NCI-H1436 (cell line): ENCODE measurements around the gene LMTK3.

Experiments
- DNase-seq: peaks from one replicate; lab custom pipeline; 2025; lab: John Stamatoyannopoulos, UW

The LMTK3 gene

DNA sequence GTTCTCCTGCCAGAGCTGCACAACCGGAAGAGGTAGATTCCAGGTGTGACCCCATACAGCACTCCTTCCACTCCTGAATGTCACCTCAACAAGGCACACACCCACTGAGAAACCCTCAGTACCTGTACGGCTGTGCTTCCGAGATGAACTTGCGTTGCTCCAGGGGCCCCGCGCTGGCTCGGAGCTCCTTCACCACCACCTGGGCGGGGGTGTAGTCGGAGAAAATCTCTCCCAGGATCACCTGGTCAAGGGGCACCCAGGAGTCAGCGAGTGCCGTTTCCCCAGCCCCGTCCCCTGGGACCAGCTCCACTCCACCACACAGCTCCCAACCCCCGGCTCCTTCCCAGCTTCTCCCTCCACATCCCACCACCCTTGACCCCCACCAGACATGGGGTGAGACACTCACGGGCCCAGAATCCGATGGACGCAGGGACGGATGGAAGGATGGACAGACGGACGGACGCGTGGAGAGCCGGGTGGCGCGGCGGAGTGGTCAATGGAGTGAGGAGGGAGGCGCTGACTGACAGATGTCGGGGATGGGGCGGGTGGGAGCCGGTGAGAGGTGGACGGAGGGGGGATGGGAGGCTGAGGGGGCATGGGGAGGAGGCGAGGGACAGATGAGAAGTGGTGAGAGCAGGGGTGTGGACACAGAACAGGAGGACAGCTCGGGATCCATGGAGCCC is 2.8 kb downstream of the LMTK3 start:
- DNase-seq = no peak

DNA sequence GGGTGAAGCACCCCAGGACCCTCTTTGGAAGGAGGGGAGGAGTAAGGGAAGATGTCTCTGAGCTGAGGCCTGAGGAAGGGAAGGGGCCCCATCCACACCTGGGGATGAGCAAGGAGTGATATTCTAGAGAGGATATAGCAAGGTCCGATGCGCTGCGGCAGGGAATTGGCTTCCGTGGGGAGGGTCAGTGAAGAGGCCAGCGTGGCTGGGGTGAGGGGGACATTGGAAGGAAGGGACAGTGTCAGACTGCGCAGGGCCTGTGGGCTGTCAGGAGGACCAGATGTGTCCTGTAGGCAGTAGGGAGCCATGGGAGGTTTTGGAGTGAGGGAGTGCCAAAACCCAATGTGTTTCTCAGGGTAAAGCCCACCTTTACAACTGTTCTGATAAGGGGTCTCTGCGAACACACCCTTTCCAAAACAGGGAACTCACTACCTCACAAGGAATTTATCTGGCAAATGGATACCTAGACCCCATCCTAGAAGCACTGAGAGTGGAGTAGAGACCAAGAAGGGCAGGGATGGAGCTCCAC is 3.7 kb downstream of the LMTK3 start:
- DNase-seq = no peak

- peak; percentile 69 for DNase-seq
Measured at GRCh38 chr19:48506138-48506733, 5.4 kb downstream of the LMTK3 start.

- no peak for DNase-seq
Measured at GRCh38 chr19:48502350-48503018, 9.2 kb downstream of the LMTK3 start.

DNA sequence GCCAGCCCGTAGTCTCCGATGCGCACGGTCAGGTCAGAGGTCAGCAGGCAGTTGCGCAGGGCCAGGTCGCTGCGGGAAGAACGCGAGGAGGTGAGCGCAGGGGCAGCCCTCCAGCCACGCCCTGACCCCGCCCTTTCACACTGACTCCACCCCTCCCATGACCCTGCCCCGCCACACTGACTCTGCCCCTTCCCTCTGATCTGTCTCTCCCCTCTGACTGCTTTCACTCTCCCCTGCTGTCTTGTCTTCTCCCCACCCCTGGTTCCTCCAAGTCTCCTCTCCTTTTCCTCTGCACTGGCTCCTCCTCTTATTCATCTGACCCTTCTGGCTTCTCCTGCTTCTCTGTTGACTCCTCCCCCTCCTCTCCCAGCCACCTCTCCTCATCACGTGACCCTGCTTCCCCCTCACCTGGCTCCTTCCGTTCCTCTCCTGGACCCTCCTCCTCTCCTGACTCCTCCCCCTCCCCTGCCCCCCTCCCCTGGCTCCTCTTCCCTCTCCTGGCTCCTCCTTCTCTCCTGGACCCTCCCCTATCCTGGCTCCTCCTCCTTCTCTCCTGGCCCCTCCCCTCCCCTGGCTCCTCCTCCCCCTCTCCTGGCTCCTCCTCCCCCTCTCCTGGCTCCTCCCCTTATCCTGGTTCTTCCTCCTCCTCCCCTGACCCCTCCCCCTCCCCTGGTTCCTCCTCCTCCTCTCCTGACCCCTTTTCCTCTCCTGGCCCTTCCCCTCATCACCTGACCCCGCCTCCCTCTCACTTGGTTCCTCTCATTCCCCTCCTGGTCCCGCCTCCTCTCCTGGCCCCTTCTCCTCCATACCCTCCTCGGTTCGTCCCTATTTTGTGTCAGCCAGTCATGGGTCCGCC is 9.9 kb downstream of the LMTK3 start:
- DNase-seq = peak; percentile 100

GRCh38 chr19:48500830-48501493 is 10.7 kb downstream of the LMTK3 start:
- no peak for DNase-seq

GRCh38 chr19:48499316-48500090 is 12.1 kb downstream of the LMTK3 start:
- no peak for DNase-seq

DNA sequence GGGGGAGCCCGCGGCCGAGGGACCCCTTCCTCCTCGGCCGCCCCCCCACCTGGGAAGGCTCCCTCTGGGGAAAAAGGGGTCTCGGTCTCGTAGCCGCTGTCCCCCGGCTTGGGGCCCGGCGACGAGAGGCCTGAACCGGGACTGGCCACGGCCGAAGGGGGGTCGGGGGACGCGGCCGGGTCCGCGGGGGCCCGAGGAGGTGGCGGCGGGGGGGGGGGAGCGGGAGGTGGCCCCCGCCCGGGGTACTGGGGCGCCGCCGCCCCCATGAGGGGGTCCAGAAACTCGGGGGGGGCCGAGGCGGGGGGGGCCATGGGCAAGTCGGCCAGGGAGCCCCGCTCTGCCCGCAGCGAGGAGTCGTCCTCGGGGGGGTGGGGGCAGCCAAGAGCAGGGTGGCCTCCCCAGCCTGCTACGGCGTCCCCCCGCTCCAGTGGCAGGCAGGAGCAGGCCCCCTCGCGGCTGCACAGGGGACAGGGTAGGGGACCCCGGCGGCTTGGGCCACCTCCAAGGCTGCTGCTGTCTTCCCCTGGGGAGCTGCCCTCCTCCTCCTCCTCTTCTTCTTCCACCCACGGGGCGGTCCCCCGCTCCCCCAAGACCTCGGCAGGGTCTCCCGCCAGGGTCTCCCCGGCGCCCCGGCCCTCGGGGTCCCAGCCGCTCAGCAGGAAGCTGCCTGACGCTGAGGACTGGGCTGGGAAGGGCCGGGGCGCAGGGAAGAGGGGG is 12.9 kb downstream of the LMTK3 start:
- DNase-seq = no peak

DNA sequence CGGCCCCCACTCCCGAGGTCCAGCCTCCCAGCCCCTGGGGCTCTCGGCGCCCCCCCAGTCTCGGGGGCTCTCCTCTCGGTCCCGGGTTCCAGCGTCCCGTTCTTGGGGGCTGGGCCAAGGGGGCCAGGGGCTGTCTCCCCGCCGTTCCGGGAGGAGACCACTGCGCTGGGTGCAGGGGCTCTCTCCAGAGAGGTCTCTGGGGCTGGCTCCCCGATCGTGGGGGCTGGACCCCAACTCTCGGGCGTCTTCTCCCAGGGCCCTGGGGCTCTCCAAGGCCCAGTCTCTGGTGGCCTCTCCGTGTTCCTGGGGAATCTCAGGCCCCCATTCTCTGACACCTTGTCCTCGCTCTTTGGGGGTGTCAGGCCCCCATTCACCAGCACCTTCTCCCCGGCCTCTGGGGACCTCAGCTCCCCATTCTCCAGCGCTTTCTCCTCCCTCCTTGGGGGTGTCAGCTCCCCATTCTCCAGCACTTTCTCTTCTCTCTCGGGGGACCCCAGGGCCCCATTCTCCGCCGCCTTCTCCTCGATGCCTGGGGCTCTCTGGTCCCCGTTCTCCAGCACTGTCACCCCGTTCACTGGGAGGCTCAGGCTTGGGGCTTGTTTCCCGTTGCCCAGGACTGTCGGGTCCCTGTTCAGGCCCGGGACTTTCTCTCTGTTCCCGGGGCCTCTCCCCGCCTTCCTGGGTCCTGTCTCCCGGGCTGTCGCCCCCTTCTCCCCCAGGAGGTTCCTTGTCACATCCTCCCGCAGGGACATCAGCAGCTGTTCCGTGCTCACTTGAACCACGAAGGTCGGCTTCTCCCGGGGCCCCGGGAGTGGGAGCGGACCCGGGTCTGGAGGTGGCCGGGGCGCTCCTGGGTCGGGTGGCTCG is 13.7 kb downstream of the LMTK3 start:
- no peak for DNase-seq

DNA sequence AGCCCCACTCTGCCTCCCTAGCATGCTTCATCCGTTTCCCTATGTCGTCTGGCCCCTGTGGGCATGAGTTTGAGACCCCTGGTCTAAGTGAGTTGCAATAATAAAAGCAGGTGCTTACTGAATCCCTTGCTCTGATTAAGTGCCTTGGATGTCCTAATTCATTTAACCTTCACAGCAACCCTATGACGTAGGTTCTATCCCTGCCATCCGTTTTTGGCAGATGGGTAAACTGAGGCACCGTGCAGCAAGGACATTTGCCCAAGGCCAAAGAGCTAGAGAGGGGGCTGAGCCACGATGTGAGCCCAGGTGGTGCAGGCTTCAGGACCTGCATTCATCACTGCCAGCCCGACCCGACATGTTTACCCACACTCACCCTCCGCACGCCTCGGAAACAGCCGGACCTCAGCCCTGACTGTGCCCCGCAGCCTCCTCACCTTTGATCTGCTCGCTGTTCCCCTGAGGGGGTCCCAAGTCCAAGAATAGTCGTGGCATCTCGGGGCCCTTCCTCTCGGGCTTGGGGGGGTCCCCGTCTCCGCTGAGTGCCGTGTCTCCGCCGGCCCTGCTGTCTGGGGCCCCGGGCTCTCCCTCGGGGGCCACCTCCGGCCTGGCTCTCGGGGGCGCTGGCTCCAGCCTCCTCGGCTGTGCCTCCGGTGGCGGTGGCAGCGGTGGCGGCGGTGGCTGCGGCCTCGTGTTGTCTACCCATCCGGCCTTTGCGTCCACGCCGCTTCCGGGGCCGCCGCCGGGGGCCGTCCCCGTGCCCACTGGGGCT is 14.5 kb downstream of the LMTK3 start:
- DNase-seq = no peak

DNA sequence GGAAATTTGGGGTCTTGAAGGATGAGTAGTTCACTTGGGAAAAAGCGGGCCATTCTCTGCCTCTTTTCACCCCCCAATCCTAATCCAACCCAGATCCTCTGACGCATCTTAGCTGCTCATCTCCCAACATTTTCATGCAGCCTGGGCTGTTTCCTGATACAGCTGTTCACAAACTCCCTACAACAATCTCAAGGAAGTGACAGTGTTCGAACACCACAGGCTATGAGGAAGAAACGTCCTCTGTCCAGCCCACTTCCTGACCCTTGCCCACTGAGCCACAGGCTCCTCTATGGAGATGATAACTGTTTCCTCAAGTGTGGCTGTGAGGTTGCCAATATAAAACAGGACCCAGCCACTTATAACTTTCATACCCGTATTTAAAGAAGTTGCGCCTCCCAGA is 16.2 kb downstream of the LMTK3 start:
- no peak for DNase-seq

- DNase-seq = no peak
Measured at GRCh38 chr19:48493718-48494401, 17.8 kb downstream of the LMTK3 start.

DNA sequence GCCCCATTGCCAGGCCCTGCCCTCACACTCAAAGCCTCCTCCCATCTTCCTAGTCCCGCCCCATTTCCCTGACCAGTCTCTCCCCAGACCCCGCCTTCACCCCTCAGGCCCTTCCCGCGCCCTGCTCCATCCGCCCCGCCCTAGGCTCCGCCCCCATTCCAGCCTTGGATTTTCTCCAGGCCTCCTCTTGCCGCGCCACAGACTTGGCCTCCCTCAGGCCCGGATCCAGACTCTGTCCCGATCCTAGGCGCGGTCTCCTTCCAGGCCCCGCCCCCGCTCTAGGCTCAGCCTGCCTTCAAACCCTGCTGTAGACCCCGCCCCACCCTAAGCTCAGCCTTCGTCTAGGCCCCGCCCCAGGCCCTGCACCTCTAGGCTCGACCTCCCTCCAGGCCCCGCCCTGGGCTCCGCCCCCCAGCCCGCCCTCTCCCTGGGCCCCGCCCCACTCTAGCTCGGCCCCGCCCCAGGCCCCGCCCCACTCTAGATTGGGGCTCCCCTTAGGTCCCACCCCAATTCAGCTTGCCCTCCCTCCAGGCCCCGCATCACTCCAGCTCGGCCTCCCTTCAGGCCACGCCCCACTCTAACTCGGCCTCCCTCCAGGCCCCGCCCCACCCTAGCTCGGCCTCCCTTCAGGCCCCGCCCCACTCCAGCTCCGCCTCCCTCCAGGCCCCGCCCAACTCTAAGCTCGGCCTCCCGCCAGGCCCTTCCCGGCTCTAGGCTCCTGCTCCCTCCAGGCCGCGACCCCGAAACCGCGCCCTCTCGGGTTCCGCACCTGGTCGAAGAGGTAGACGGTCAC is 18.5 kb downstream of the LMTK3 start:
- peak; percentile 100 for DNase-seq

- no peak for DNase-seq
Measured at GRCh38 chr19:48491793-48492123, 19.9 kb downstream of the LMTK3 start.

GRCh38 chr19:48490981-48491792 is 20.4 kb downstream of the LMTK3 start:
- DNase-seq = peak; percentile 82

- DNase-seq = peak; percentile 58
Measured at GRCh38 chr19:48489608-48490216, 21.9 kb downstream of the LMTK3 start.
